GM19467 (cell line): Measurements from ENCODE around the gene OLA1.
"Not testable (repeated sequence)": the region's sequence is repeated elsewhere in the genome, so short reads cannot be mapped to it uniquely, and the experiment has no call there.

Source experiments
- ATAC-seq: cut with Tn5 transposase; IDR thresholded peaks from one replicate; pipeline ENCODE4 v1.9.1; 2021; ENCODE audit warnings: mild to moderate bottlenecking, moderate library complexity; ENCODE audit not compliant: unreplicated experiment

The OLA1 gene

GRCh38 chr2:174248187-174248997, at the start of gene OLA1:
Gene OLA1, minus strand, starts transcription at chr2:174248532. Its CDS starts 1,717 bp downstream, at chr2:174246815.
- peak; percentile 98 for ATAC-seq

DNA sequence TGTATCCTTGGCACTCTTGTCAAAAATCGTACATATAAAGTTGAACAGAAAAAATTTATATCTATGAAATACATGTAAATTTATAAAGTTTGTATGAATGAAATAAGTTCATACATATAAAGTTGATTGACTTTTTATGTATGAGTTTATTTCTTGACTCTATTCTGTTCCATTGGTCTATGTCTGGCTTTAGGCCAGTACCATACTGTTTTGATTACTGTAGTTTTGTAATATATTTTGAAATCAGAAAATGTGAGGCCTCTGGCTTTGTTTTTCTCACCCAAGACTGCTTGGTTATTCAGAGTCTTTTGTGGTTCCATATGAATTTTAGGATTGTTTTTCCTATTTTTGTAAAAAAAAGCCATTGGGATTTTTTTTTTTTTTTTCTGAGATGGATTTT, 44.6 kb upstream of the OLA1 start:
- no peak for ATAC-seq

DNA sequence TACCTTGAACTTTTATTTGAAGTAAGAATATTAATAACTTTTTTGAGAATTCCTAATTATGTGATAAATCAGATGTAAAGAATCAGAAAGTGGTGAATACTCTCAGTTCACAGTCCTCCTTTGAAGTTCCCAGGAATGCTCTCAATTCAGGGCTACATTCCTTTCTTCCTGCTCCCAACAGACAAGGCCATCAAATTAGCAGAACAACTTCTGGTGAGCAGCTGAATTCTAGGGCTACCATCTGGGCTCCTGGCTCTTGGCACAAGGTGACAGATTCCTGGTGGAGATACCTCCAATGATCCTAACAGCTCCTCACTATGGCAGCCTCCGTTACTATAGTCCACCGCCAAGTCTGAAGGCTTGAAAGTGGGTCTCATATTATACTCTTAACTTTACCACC, 37.8 kb upstream of the OLA1 start:
- ATAC-seq = no peak

GRCh38 chr2:174282441-174282840, 34.1 kb upstream of the OLA1 start:
- ATAC-seq = no peak

DNA sequence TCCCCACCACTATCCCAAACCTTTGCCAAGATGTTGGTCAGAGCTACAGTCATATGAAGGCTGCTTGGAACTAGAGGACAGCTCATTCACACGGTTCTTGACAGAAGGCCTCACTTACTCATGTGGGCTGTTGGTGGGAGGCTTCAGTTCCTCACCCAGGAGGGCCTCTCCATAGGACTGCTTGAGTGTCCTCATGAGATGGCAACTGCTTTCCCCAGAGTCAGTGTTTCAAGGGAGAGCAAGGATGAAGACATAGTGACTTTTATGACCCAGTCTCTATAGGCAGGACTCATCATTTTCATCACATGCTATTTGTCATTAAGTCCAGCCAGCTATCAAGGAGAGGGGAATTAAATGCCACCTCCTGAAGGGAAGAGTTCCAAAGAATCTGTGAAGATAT, 33.4 kb upstream of the OLA1 start:
- ATAC-seq = no peak

GRCh38 chr2:174280596-174280995, 32.3 kb upstream of the OLA1 start:
- no peak for ATAC-seq

- not testable (repeated sequence) for ATAC-seq
Measured at GRCh38 chr2:174270263-174270662, 21.9 kb upstream of the OLA1 start.

DNA sequence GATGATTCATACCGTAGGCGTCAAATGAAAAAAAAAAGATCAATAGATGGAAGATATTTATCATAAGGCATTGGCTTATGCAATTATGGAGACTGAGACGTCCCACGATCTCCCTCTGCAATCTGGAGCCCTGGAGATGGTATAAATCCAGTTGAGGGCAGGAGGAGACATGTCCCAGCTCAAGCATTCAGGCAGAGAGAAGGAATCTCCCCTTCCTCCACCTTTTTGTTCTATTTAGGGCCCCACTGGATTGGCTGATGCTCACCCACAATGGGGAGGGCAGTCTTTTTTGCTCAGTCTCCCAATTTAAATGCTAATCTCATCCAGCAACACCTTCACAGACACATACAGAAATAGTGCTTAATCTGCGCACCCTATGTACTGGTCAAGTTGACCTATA, 18.0 kb upstream of the OLA1 start:
- no peak for ATAC-seq

DNA sequence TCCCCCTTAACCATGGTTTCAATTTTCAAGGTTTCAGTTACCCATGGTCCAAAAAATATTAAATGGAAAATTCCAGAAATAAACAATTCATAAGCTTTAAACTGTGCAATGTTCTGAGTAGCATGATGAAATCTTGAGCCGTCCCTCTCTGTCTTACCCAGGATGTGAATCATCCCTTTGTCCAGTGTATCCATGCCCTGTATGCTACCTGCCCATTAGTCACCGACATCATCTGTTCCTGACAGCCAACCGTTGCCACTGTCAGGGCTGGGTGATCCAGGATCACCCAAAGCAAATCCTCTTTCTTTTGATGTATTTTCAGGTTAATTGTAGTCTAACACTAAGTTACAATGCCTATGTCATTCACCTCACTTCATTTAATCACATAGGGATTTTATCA, 15.7 kb upstream of the OLA1 start:
- ATAC-seq = no peak

GRCh38 chr2:174259981-174260380, 11.6 kb upstream of the OLA1 start:
- no peak for ATAC-seq

DNA sequence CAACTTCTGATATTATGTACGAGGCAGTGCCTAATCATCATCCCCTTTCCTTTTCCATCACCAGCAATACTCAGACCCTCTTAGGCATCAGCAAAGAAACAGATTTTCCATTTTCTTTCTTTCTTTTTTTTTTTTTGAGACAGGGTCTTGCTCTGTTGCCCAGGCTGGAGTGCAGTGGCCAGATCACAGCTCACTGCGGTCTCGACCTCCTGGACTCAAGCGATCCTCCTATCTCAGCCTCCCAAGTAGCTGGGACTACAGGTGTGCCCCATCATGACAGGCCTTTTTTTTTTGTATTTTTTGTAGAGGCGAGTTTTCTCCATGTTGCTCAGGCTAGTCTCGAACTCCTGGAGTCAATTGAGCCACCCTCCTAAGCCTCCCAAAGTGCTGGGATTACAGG, 5.9 kb upstream of the OLA1 start:
- ATAC-seq = no peak

GRCh38 chr2:174248998-174249592, 763 bp upstream of the OLA1 start:
- no peak for ATAC-seq

DNA sequence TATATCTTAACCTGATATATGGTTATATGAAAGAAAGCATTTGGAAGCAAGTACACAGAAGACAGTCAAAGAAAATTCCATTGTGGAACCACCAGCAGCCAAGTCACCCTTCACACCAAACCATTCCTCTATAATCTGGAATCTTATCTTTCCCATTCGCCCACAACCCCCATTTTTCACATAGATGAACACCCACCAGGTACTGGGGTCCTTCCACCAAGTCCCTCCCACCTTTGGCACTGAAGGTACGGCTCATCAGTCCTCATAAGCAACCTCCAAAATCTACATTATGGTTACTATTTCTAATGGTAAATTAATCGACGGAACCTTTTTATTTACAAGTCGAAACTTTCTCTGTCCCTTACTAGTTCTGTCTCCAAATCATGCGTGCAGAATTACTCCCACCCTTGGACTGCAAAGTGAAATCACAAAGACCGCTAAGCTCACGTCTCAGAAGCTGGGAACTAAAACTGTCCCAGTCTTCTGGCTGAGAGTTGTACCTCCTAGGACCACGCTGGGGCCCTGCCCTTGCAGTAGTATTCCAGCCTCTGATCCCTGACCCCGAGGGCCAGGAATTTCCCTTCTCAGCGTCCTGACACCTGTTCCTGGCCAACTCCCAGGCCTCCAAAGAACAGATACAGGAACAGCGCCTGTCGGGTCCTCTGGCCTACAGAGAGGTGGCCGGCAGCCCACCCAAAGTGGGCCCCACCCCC, 702 bp downstream of the OLA1 start:
- peak; percentile 8 for ATAC-seq

DNA sequence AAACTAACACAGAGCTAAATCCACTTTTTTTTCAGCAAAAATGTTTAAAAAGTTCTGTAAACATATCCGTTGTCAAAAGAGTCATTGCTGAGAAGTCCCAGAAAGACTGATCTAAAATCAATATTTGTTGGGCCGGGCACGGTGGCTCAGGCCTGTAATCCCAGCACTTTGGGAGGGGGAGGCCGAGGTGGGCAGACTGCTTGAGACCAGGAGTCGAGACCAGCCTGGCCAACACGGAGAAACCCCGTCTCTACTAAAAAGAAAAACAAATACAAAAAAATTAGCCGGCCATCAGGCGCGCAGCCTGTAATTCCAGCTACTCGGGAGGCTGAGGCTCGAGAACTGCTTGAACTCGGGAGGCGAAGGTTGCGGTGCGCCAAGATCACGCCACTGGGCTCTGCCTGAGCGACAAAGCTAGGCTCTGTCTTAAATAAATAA, 1.4 kb downstream of the OLA1 start:
- no peak for ATAC-seq

DNA sequence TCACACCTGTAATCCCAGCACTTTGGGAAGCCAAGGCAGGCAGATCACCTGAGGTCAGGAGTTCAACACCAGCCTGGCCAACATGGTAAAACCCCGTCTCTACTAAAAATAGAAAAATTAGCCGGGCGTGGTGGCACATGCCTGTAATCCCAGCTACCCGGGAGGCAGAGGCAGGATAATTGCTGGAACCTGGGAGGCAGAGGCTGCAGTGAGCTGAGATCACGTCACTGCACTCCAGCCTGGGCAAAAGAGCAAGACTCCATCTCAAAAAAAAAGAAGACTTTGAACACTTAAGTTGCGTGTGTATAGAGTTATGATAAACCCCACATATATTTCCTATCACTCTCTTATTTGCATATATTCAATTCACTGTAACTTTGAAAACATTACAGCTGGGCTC, 2.7 kb downstream of the OLA1 start:
- ATAC-seq = not testable (repeated sequence)

DNA sequence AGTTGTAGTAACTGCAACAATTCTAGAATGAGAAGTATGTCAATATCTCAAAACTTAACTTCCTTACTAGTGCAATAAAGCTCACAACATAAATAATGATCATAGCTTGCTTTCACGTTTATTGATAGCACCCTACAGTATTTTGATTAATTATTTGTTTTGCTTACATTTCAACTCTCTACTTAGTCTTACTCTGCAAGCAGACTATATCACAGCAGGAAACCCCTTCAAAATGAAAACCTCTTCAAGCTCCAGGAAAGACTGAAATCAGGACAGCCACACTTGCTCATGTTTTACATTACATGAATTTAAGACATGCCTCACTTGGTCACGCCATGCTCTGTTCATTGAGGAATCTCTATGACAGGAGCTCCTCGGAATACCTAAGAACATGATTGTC, 3.3 kb downstream of the OLA1 start:
- no peak for ATAC-seq

DNA sequence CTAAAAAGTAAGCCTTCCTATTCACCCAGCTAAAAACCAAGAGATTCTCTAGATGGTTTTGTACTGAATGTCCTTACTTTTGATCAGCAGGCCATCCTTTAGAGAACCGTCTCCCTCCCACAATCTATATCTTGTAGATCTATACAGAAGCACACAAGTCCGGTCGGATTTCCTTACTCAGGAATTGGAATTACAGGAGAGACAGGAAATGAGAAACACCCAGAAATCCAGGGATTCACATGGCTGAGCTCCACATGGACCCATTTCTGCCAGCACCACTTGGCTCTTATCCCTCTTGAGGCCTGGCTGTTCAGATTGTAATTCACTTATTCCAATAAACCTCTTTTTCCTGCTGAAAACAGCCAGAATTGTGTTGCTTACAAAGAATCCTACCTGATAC, 4.5 kb downstream of the OLA1 start:
- ATAC-seq = no peak

DNA sequence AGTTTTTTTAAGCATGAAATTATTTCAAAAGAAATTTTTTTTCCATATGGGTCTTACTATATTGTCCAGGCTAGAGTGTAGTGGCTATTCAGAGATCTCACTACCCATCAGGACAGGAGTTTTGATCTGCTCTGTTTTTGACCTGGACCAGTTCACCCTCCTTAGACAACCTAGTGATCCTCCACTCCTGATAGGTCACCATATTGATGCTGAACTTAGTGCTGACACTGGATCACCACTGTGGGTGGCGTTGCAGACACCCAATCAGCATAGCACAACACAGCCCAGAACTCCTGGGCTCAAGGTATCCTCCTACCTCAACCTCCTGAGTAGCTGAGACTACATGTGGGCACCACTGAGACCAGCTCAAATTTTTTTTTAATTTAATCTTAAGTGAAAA, 8.2 kb downstream of the OLA1 start:
- no peak for ATAC-seq

GRCh38 chr2:174236429-174236828, 11.9 kb downstream of the OLA1 start:
- no peak for ATAC-seq

DNA sequence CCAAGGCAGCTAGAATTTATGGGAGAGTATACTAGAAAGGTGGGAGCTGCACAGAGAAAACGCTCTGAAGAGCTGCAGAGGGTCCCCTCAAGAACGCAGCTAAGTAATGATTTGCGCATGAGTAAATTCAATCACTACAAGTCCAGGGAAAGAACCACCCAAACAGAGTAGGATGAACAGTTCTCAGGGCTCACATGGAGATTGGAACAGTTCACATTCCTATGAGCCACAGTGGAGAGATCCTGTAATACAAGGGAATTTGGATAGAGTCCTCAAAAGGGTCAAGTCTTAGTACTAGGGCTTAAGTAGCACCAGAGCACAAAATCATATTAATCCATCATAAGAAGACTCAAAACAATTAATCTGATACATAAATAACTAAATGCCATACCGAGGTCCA, 12.7 kb downstream of the OLA1 start:
- ATAC-seq = no peak

- ATAC-seq = no peak
Measured at GRCh38 chr2:174233771-174234275, 14.5 kb downstream of the OLA1 start.

DNA sequence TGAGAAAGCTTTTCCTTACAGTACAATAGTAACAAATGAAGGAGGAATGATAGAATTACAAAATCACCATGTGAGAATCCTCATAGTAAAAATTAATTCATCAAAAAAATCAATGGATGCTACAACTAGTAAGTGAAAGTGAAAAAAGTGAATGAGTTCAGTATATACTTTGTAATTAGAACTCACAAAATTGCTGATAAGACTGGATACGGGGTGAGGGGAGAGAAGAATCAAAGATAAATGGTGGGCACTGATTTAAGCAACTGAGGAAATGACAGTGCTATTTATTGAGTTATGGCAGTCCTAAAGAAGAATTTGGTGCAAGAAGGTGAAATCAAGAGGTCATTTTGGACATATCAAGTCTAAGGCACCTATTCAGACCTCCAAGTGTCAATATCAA, 20.6 kb downstream of the OLA1 start:
- ATAC-seq = no peak
